Subcutaneous abdominal adipose tissue (tissue), 5 donors: ENCODE results near the gene ECHS1.
"Not testable (repeated sequence)": the region's sequence is repeated elsewhere in the genome, so short reads cannot be mapped to it uniquely, and the experiment has no call there.

ENCODE experiments used
- H3K27ac ChIP-seq: one replicate; pipeline ENCODE4 v1.7.0; 2013; ENCODE audit warnings: low read depth, mild to moderate bottlenecking, inconsistent platforms, low read length, moderate library complexity
- H3K27me3 ChIP-seq, 5 donors: one replicate each; pipeline ENCODE4 v1.7.0; 2013; ENCODE audit warnings: low read length in 5 of 5, inconsistent platforms in 1 of 5; ENCODE audit not compliant: control insufficient read depth in 5 of 5, insufficient read depth in 4 of 5
- H3K36me3 ChIP-seq, 5 donors: one replicate each; pipeline ENCODE4 v1.7.0; 2013; ENCODE audit warnings: low read length in 5 of 5; ENCODE audit not compliant: control insufficient read depth in 5 of 5, insufficient read depth in 5 of 5
- H3K4me1 ChIP-seq, 5 donors: one replicate each; pipeline ENCODE4 v1.7.0; 2013; ENCODE audit warnings: low read length in 5 of 5, mild to moderate bottlenecking in 3 of 5, moderate library complexity in 1 of 5; ENCODE audit not compliant: control insufficient read depth in 5 of 5, insufficient read depth in 5 of 5
- H3K4me3 ChIP-seq, 5 donors: one replicate each; pipeline ENCODE4 v1.7.0; 2013; ENCODE audit warnings: low read length in 5 of 5, low read depth in 1 of 5
- H3K9ac ChIP-seq, 5 donors: one replicate each; pipeline ENCODE4 v1.7.0; 2013; ENCODE audit warnings: low read length in 5 of 5, mild to moderate bottlenecking in 4 of 5, moderate library complexity in 3 of 5
- H3K9me3 ChIP-seq, 5 donors: one replicate each; pipeline ENCODE4 v1.7.0; 2013; ENCODE audit warnings: low read length in 5 of 5; ENCODE audit not compliant: control insufficient read depth in 5 of 5
- donor health status: healthy.
- donor health status: healthy.
- donor health status: healthy.
- donor health status: healthy.
- donor health status: healthy.

Gene ECHS1

GRCh38 chr10:133379152-133379800 is 6.1 kb upstream of the ECHS1 start, which contains the start of gene PAOX:
TSS of gene PAOX (plus strand) at chr10:133379262. CDS start at chr10:133379317, 55 bp downstream.
- peak within 1 kb of the TSS in 4 of 5 donors; percentile 74 to 86 (median 82) for H3K9ac ChIP-seq
- H3K9me3 ChIP-seq = no peaks in the 10 kb centered on the region
- peaks cover 0 to 14% (median 3%) of the 10 kb centered on the region in 5 donors for H3K36me3 ChIP-seq

GRCh38 chr10:133378251-133379096 is 5.3 kb upstream of the ECHS1 start:
- Histone ChIP-seq H3K36me3 (peaks cover 0 to 10% (median 3%) of the 10 kb centered on the region in 5 donors), H3K4me1 (peaks cover 0 to 41% (median 26%) of the 10 kb centered on the region in 5 donors), H3K27ac (no peak overlapping the region), H3K9ac (peak overlapping the region in 4 of 5 donors; percentile 72 to 86 (median 82)), H3K4me3 (peak overlapping the region; percentile 59 to 97 (median 91)), H3K27me3 (no peaks in the 10 kb centered on the region), H3K9me3 (no peaks in the 10 kb centered on the region)

More at GRCh38 chr10:133379152-133379800, 6.1 kb upstream of the ECHS1 start, which contains the start of gene PAOX:
- peaks cover 0 to 36% (median 20%) of the 10 kb centered on the region in 5 donors for H3K4me1 ChIP-seq
- H3K4me3 ChIP-seq = peak within 1 kb of the TSS; percentile 59 to 97 (median 91)
- no peak within 1 kb of the TSS for H3K27ac ChIP-seq
- no peaks in the 10 kb centered on the region for H3K27me3 ChIP-seq

DNA sequence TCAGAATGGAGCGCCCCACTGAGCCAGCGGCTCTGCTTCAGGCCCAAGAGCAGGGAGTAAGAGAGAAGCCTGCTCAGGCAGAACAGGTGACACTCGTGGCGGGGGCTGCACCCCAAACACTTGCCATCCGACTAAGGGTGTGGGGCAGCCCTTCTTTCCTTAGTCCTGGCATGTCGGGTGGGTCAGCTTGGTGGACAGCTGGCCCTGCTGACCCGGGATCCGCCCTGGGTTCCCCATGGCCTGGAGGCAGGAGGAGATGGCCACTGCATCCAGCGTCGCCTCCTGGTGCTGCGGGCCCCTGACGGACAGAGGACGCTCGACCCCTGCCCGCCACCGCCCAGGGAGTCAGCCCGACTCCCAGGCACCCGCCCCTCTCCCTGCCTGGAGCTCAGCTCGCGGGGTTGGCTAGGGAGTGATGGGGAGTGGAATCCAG is 4.7 kb upstream of the ECHS1 start:
- Histone ChIP-seq H3K4me1 (peaks cover 0 to 41% (median 26%) of the 10 kb centered on the region in 5 donors), H3K4me3 (peak overlapping the region; percentile 59 to 97 (median 91)), H3K27ac (no peak overlapping the region), H3K9ac (peak overlapping the region in 4 of 5 donors; percentile 72 to 86 (median 82)), H3K27me3 (no peaks in the 10 kb centered on the region), H3K36me3 (peaks cover 0 to 7% (median 3%) of the 10 kb centered on the region in 5 donors), H3K9me3 (no peaks in the 10 kb centered on the region)

- Histone ChIP-seq H3K27me3 (no peaks in the 10 kb centered on the region), H3K4me1 (peaks cover 0 to 44% (median 29%) of the 10 kb centered on the region in 5 donors), H3K9me3 (no peaks in the 10 kb centered on the region), H3K9ac (no peak overlapping the region), H3K4me3 (peak overlapping the region in 1 of 5 donors; percentile 91), H3K36me3 (peaks cover 0 to 6% (median 2%) of the 10 kb centered on the region in 5 donors), H3K27ac (no peak overlapping the region)
These were observed 4.1 kb upstream of the ECHS1 start for GRCh38 chr10:133377025-133377817.

DNA sequence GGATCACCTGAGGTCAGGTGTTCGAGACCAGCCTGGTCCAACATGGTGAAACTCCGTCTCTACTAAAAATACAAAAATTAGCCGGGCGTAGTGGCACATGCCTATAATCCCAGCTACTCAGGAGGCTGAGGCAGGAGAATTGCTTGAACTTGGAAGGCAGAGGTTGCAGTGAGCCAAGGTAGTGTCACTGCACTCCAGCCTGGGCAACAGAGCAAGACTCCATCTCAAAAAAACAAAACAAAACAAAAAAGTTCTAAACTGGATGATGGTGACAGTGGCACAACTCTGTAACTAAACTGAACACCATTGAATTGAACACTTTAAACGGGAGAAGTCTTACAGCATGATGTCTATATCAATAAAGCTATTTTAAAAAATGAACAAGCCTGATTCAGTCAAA is 3.0 kb upstream of the ECHS1 start:
- not testable (repeated sequence) for H3K9me3 ChIP-seq, H3K36me3 ChIP-seq, H3K9ac ChIP-seq, H3K27me3 ChIP-seq, H3K27ac ChIP-seq, H3K4me3 ChIP-seq
- H3K4me1 ChIP-seq = peaks cover 0 to 52% (median 38%) of the 10 kb centered on the region in 5 donors

- H3K9ac ChIP-seq = no peak overlapping the region
- H3K27ac ChIP-seq = no peak overlapping the region
These were observed 2.4 kb upstream of the ECHS1 start for GRCh38 chr10:133375357-133376115.

DNA sequence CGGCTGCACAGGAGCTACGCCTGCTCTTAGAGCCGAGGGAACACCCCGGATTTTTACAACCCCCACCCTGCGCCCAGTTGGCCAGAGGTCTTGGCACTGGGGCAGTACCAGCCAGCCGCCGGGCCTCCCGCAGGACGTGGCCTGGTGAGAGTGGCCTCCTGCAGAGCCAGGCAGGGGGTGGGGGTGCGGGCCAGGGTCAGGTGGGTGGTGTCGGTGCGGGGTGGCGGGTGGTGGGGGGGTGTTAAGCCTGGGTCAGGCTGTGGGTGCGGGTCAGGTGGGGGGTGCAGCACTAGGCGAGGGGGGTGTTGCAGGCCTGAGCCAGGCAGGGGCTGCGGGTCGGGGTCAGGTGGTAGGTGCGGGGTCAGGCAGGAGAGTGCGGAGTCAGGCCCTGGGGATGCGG is 647 bp downstream of the ECHS1 start:
- Histone ChIP-seq H3K9ac (peak overlapping the region in 1 of 5 donors; percentile 26), H3K9me3 (no peaks in the 10 kb centered on the region), H3K27ac (no peak overlapping the region), H3K27me3 (no peaks in the 10 kb centered on the region), H3K4me1 (peaks cover 0 to 37% (median 19%) of the 10 kb centered on the region in 5 donors), H3K36me3 (peaks cover 0 to 34% (median 33%) of the 10 kb centered on the region in 5 donors), H3K4me3 (peak overlapping the region; percentile 5 to 50 (median 43))

More at GRCh38 chr10:133375357-133376115, 2.4 kb upstream of the ECHS1 start:
- Histone ChIP-seq H3K27me3 (no peaks in the 10 kb centered on the region), H3K9me3 (no peaks in the 10 kb centered on the region), H3K4me1 (peaks cover 0 to 52% (median 38%) of the 10 kb centered on the region in 5 donors), H3K4me3 (no peak overlapping the region), H3K36me3 (peaks cover 0 to 7% (median 7%) of the 10 kb centered on the region in 5 donors)

DNA sequence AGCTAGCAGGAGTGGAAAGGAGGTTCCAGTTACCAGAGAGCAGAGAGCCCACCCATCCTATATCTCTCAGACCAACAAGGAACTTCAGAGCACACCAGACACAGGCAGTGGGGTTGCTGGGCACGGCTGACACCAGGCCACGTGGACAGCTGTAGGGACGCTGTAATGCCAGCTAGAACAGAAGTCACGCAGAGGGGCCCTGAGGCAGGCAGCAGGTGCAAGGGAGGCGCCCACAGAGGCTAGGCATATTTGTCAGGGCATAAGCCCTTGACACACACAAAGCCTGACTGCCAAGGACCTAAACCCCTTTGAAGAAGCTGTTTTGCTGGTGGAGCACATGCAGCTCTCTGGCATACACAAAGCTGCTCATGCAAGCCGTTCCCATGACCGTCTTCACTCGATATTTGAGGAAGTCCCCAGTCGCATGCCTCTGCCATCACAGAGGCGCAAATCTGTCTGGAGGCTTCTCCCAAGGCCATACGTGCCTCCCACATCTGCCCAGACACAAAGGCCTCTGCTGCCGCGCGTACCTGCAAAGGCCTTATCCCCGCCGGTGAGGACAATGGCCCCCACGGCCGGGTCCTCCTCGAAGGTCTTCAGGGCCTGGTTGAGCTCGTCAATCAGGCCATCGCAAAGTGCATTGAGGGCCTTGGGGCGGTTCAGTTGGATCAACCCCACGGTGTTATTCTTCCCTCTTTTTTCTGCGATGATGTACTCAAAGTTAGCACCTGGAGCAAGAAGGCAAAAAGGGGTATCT is 2.9 kb downstream of the ECHS1 start:
- no peaks in the 10 kb centered on the region for H3K9me3 ChIP-seq
- no peaks in the 10 kb centered on the region for H3K27me3 ChIP-seq
- H3K27ac ChIP-seq = no peak overlapping the region
- peaks cover 0 to 34% (median 25%) of the 10 kb centered on the region in 5 donors for H3K4me1 ChIP-seq
- no peak overlapping the region for H3K9ac ChIP-seq
- H3K4me3 ChIP-seq = no peak overlapping the region
- peaks cover 0 to 53% (median 52%) of the 10 kb centered on the region in 5 donors for H3K36me3 ChIP-seq
